C4-2B (cell line): Measurements from ENCODE around the gene TMEM87B.

ENCODE experiments used
- CTCF ChIP-seq: fragments of 450-650 bp; conservative IDR thresholded peaks from 2 replicates; pipeline ENCODE4 v1.5.1; 2017; ENCODE audit warnings: mild to moderate bottlenecking
- ZFX ChIP-seq: fragments of 450-650 bp; IDR thresholded peaks from 2 replicates; pipeline ENCODE4 v1.6.1; 2017

DNA sequence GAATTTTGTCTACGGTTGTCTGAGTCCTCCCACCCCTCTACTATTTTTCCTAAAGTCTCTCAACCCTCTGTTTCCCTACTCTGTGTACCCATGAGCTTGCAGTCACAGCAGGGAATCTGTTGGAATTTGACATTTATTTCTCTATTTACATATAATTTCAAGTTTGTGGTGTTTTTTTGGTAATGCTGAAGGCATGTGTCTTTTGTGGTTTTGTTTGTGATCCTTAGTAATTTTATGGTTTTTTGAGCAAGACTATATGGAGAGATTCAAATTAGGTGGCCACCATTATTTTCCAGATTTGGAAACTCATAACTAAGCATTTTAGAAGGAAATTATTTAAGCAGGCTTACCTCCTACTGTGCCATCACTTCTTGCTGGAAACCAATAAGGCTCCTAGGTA is 55.9 kb downstream of the TMEM87B start:
- TF ChIP-seq CTCF: no peak
- TF ChIP-seq ZFX: no peak
